Measurements from ENCODE around the gene SMARCC2.

Gene SMARCC2

GRCh38 chr12:56189099-56189917 lies at the start of gene SMARCC2:
Gene SMARCC2 (minus strand): TSS chr12:56189483. CDS start chr12:56189461, 22 bp downstream.
- peak; percentile 86 to 88 for ATAC-seq

DNA sequence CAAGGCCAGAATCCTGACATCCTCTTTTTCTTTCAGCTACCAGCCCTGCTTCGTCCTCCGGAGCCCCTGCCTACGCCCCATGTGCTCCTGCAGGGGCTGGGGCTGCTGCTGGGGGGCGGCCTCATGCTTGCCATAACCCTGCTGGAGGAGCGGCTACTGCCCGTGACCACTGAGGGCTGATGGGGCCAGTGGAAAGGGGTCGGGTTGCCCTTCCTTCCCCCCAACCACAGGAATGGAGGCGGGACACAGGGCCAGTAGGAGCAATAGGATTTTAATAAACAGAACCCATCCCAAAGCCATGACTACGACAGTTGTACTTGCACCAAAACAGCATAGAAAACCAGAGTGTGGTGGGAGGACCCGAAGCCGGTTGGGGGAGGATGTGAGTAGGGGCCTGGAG lies 48.3 kb upstream of the SMARCC2 start:
- no peak for ATAC-seq

- ATAC-seq: no peak
Observed at GRCh38 chr12:56236985-56237384, 47.7 kb upstream of the SMARCC2 start.

DNA sequence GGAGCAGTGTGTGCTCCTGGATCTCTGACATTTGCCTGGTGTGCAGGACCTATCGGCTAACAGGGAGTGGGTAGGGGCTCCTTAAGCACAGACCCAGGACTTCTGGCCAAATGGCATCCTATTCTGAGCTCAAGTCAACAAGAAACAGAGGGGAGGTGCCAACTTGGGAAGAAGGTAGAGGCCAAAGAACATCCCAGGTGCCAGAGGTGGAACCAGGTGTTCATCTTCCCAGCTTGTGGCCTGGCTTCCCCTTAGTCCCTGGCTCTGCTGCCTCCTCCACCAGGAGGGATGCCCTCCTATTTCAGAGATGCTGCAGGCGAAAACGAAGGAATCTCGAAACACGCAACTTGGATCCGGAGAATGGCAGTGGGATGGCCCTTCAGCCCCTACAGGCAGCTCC lies 46.8 kb upstream of the SMARCC2 start:
- ATAC-seq: no peak

- ATAC-seq: no peak
Observed at GRCh38 chr12:56234746-56235436, 45.6 kb upstream of the SMARCC2 start.

DNA sequence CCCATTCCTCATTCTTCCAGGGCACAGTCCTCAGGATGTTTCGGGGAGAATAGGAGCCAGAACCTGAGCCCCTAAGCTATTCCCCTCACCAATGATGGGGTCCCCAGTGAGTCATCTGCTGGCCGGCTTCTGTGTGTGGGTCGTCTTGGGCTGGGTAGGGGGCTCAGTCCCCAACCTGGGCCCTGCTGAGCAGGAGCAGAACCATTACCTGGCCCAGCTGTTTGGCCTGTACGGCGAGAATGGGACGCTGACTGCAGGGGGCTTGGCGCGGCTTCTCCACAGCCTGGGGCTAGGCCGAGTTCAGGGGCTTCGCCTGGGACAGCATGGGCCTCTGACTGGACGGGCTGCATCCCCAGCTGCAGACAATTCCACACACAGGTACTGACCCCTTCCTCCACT lies 41.9 kb upstream of the SMARCC2 start:
- no peak for ATAC-seq

DNA sequence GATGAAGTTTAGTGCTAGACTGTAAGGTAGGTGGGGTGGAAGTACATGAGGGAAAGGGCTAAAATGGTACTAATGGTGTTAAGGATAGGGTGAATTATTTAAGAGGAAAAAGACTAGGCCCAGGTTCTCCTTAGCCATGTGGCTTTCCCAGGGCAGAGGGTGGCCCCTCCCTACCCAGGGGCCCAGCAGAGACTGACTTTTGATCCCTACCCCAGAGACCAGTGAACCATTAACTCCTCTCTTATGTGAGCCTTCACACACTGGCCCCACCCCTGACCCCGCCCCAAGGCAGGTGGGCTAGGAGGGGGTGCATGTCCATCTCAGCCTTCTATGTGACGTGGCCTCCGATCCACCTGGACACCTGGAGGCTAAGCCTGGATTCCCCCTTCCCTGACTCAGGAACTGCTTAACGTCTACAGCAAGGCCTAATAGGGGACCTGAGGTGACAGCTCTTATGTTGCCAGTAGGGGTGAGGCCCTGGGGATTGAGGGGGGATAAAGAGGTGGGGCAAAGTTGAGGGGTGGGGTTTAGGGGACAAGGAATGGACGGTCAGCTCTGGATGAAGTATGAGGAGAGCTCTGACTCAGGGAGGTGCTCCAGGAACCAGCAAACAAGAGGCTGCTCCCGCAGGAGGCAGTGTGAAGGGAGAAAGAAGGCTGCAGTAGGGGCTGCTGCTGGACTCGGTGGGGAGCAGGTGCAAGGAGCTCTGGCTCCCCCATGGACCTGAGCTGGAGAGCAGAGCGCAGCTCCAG lies 41.3 kb upstream of the SMARCC2 start:
- ATAC-seq: no peak

GRCh38 chr12:56229916-56230431 lies 40.7 kb upstream of the SMARCC2 start, which contains the start of gene SLC39A5:
Gene SLC39A5 (plus strand): TSS chr12:56230051. CDS start chr12:56231275, 1,224 bp downstream.
- no peak for ATAC-seq

GRCh38 chr12:56229082-56229481 lies 39.8 kb upstream of the SMARCC2 start:
- no peak for ATAC-seq

DNA sequence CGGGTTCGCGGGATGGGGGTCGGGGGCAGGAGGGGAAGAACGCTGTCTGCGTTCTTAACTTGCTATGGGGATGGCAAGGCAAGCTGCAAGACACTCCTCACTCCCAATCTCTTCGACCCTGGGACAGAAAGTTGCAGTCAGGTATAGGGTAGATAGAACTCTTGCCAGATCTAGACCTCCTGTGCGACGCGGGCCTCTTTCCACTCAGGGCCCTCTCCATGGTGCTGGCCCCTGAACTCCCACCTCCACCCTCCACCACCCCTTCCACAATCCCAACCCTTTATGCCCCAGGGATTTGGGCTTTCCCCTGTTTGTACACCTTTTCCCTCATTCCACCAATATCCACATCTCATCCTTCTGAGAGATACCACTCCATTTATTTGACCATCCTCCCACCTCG lies 35.7 kb upstream of the SMARCC2 start:
- no peak for ATAC-seq

GRCh38 chr12:56224102-56224701 lies 34.9 kb upstream of the SMARCC2 start, which contains the start of gene NABP2:
Gene NABP2 (plus strand): TSS chr12:56224342. CDS start chr12:56224857, 515 bp downstream.
- ATAC-seq: peak; percentile 89 to 90

- no peak for ATAC-seq
Observed at GRCh38 chr12:56223571-56224101, 34.4 kb upstream of the SMARCC2 start.

GRCh38 chr12:56222531-56222895 lies 33.2 kb upstream of the SMARCC2 start:
- ATAC-seq: no peak

GRCh38 chr12:56221757-56222530 lies 32.7 kb upstream of the SMARCC2 start, which contains the start of gene RNF41:
Gene RNF41 (minus strand): TSS chr12:56221922. CDS start chr12:56214047, 7,875 bp downstream.
- peak; percentile 82 to 83 for ATAC-seq

DNA sequence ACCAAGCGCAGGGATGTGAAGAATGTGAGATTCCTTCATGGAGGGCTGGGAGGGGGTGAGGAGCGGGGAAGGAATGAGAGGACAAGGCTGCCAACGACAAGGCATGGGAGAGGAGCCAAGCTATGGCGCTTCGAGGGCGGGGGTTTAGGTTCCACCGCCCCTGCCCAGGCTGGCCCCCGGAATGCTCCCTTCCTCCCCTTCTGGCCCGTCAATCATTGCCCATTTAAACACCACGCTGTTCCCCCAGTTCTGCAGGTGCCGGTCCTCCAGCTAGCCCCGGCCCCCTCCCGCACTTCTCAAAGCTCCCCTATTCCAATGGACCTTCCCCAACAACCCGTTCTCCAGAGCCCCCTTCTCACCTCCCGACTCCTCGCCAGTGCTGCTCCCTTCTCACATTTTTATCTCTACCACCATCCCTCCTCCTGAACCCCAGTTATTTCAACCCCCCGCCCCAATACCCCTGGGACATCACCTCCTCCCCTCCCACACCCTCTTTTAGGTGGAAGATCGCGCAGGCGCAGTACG lies 32.0 kb upstream of the SMARCC2 start:
- ATAC-seq: peak; percentile 12 to 19

- ATAC-seq: no peak
Observed at GRCh38 chr12:56220611-56221231, 31.4 kb upstream of the SMARCC2 start.

DNA sequence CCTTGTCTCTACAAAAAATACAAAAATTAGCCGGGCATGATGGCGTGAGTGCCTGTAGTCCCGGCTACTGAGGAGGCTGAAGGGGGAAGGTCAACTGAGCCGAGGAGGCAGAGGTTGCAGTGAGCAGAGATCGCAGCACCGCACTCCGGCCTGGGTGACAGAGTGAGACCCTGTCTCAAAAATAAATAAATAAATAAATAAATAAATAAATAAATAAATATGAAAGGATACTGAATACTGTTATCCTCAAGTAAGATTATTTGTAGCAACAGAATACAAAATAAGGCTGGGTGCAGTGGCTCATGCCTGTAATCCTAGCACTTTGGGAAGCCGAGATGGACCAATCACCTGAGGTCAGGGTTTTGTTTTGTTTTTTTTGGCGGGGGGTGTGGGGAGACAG lies 30.6 kb upstream of the SMARCC2 start:
- ATAC-seq: no peak

DNA sequence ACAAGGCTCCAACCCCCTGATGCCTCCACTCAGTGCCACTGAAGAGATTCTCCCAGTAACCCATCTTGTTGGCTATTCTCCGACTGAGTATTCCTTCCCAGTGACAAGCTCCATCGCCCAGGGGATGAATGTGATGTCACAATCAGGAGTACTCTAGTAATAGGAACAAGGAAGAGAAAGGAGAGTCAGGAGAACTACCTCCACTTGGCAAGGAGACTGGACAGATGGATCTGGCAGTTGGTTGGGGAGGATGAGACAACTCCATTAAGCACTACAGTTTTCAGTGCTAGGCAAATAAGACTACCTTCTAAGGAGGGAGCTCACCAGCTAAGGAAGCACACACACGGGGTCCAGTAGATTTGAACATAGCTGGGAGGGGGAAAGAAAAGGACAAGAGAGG lies 27.2 kb upstream of the SMARCC2 start:
- no peak for ATAC-seq

DNA sequence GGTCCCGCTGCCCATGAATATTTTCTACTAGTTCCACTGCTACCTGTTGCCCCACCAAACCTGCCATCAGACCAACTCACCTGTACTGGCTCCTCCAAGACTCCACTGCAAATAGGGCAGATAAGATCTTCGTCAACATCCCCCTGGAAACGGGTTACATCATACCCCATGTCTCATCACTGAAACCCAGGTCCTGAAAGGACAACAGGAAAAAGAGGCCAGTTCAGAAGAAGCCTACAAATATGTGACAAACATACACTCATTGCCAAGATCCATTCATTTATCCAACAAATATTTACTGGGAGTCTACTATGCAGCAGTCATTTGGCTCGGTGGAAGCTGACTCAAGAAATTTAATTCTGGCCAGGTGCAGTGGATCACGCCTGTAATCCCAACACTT lies 24.6 kb upstream of the SMARCC2 start:
- no peak for ATAC-seq

DNA sequence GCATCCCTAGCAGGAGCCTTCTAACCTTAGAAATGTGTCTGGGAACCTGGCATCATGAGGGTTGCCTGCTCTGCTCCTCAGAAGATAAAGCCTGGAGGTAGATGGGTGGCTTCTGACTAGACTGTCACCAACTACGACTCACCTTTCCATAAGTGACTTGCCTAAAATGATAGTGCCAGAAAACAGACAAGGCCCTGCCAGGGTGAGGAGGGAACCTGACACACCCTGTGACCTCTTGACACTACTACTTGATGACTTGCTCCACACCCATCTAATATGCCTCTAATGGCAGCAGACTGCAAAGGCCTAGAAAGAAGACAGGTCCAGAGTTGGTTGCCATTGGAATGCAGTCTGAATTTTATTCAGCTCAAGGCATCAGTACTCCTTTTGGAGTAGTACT lies 23.1 kb upstream of the SMARCC2 start:
- ATAC-seq: peak; percentile 91 to 96

- no peak for ATAC-seq
Observed at GRCh38 chr12:56208006-56208405, 18.7 kb upstream of the SMARCC2 start.
